Adipocyte (in vitro differentiated cells): ENCODE data around the gene SFXN2.

ENCODE experiments used
- DNase-seq: peaks from one replicate; pipeline ENCODE4 v3.0.0-alpha.2; 2015; ENCODE audit warnings: low read depth
- H3K27me3 ChIP-seq: replicated peaks from 2 replicates; pipeline ENCODE4 v1.7.0; 2013; ENCODE audit warnings: mild to moderate bottlenecking, low read length, moderate library complexity; ENCODE audit not compliant: control insufficient read depth, insufficient read depth
- H3K36me3 ChIP-seq: 2 replicates; pipeline ENCODE4 v1.7.0; 2013; ENCODE audit warnings: low read length, mild to moderate bottlenecking, moderate library complexity; ENCODE audit not compliant: control insufficient read depth, insufficient read depth, severe bottlenecking
- H3K4me1 ChIP-seq: 2 replicates; pipeline ENCODE4 v1.7.0; 2013; ENCODE audit warnings: mild to moderate bottlenecking, low read length, moderate library complexity; ENCODE audit not compliant: control insufficient read depth, insufficient read depth
- H3K4me3 ChIP-seq: 2 replicates; pipeline ENCODE4 v1.7.0; 2013; ENCODE audit warnings: mild to moderate bottlenecking, low read length, moderate library complexity
- H3K9ac ChIP-seq: 2 replicates; pipeline ENCODE4 v1.7.0; 2013; ENCODE audit warnings: mild to moderate bottlenecking, low read length, moderate library complexity
- H3K9me3 ChIP-seq: 2 replicates; pipeline ENCODE4 v1.7.0; 2013; ENCODE audit warnings: mild to moderate bottlenecking, low read length, moderate library complexity; ENCODE audit not compliant: control insufficient read depth

The SFXN2 gene

DNA sequence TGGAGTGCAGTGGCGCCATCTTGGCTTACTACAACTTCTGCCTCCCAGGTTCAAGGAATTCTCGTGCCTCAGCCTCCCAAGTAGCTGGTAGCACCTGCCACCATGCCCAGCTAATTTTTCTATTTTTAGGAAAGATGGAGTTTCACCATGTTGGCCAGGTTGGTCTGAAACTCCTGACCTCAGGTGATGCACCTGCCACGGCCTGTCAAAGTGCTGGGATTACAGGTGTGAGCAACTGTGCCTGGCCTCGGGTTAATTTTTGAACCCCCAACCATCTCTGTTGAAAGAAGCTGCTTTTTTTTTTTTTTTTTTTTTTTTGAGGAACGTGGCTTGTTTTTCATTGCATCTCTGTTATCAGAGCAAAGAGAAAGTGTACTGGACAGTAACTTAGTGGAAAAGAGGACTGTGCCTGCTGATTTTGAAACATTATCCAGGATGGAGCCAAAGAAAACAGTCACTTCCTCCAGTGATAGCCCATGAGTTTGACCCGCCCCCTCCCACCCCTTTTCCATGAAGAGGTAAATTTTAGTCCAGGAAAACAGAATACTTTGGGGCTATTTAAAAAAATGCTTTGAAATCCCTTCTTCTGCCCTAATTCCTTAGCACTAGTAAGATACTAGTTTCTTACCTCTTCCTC, 67.6 kb downstream of the SFXN2 start:
- no peaks in the 10 kb centered on the region for H3K9me3 ChIP-seq
- DNase-seq, result peak; percentile 61
- H3K4me3 ChIP-seq, result peak overlapping the region; percentile 40
- H3K27me3 ChIP-seq, result no peaks in the 10 kb centered on the region
- H3K4me1 ChIP-seq, result peaks cover 86% of the 10 kb centered on the region
- no peaks in the 10 kb centered on the region for H3K36me3 ChIP-seq
- peak overlapping the region; percentile 38 for H3K9ac ChIP-seq

DNA sequence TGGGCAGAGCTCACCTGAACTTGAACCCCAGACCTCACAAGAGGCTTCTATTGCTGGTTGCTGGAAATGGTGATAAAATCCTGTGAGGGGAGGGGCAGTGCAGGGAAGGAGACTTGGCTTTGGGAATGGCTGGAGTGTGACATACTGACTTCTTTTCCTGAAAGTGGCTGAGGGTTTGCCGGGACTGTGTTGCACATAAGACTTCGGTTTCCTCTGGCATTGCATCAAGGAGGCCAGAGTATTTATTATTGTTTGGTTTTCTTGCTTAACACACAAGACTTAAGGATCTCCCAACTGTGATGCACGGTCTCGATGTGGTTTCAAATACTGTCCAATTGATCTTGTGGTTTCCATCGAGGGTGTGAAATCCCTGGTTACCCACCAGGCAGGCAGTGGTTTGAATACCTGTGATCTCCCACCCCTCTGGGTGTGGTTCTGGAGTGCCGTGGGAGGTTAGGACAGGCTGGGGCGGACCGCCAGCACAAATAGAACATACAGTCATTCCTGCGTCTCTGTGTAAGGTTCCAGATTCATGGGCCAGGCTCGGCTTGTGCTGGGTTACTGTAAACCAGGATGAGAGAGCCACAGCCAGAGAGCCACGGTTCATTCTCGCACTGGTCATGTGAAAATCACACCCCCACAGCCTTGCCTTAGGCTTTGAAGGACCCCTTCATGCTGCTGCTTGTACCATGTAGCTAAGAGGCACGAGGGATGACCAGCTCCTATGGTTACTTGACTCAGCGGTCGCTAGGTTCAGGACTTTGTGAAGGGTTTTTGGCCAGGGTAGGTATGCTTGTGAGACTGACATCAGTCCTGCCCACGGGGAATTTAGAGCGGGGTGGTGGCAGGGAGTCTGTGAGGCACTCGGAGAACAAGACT, 68.5 kb downstream of the SFXN2 start:
- no peaks in the 10 kb centered on the region for H3K9me3 ChIP-seq
- no peaks in the 10 kb centered on the region for H3K27me3 ChIP-seq
- H3K9ac ChIP-seq, result peak overlapping the region; percentile 66
- H3K4me3 ChIP-seq, result peak overlapping the region; percentile 49
- no peaks in the 10 kb centered on the region for H3K36me3 ChIP-seq
- DNase-seq, result peak; percentile 78
- H3K4me1 ChIP-seq, result peaks cover 79% of the 10 kb centered on the region

DNA sequence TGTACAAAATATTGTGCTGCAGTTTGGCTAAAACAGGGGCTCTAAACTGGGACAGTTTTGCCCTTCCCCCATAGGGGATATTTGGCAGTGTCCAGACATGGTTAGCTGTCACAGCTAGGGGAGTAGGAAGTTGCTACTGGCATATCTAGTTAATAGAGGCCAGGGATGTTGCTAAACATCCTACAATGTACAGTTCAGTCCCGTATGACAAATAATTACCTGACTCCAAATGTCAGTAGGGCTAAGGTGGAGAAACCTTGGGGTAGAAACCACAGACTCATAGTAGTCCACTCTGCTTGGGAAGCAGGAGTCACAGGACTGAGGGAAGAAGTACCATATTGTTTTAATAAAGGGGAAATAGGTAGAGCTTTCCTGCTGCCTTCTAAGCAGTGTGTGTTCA, 69.1 kb downstream of the SFXN2 start:
- H3K9me3 ChIP-seq, result no peaks in the 10 kb centered on the region
- H3K4me3 ChIP-seq, result peak overlapping the region; percentile 49
- no peak for DNase-seq
- H3K27me3 ChIP-seq, result no peaks in the 10 kb centered on the region
- H3K9ac ChIP-seq, result peak overlapping the region; percentile 66
- peaks cover 72% of the 10 kb centered on the region for H3K4me1 ChIP-seq
- H3K36me3 ChIP-seq, result no peaks in the 10 kb centered on the region

DNA sequence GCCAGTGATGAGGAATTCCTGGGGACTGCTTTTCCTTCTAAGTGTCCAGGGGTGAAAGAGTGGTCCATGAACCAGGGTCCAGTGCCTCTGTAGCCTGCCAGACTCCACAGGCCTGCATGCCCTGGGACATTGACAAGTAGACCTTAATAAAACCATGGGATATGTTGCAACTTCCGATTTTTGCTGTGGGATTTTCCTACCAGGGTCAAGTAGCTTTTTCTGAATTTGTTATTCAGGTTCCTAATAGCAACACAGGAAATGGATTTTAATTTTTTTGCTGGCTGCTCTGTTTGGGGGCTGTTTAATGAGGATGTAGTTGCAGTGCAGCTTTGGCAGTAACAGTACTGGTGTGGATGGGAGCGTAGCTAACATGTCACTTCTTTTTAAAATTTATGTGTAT, 71.4 kb downstream of the SFXN2 start:
- no peaks in the 10 kb centered on the region for H3K27me3 ChIP-seq
- no peak overlapping the region for H3K9ac ChIP-seq
- H3K9me3 ChIP-seq, result no peaks in the 10 kb centered on the region
- no peaks in the 10 kb centered on the region for H3K36me3 ChIP-seq
- no peak for DNase-seq
- H3K4me3 ChIP-seq, result no peak overlapping the region
- H3K4me1 ChIP-seq, result peaks cover 49% of the 10 kb centered on the region

DNA sequence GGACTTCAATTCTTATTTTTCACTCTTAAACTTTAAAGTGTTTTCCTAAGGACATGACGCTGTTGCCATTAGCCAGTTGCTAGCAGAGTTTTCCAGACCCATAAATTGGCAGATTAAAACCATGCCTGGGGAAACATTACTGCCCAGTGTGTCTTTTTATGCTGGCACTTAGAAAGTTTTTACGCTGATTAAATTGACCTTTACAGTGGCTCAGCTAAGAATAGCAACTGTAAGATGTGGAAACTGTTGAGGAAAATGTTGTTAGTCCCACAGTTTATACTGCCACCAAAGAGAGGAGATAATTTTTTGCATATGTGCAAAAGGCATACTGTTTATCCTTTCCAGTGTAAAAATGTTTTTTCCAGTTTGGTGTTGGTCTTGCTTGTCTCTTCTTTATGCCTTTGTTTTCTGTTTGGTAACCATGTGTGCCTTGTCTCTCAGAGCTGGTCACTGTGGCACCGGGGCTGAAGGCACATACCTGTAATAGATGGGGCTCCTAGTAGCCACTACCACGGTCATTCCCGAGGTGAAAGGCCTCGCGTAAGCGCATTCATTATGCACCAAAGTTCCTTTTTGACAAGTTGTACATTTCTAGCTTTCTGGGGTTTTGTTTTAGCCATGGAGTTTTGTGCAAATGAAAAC, 77.4 kb downstream of the SFXN2 start:
- peaks cover 36% of the 10 kb centered on the region for H3K4me1 ChIP-seq
- no peak overlapping the region for H3K4me3 ChIP-seq
- H3K36me3 ChIP-seq, result peaks cover 6% of the 10 kb centered on the region
- H3K27me3 ChIP-seq, result no peaks in the 10 kb centered on the region
- DNase-seq, result peak; percentile 49
- peak overlapping the region; percentile 24 for H3K9ac ChIP-seq
- H3K9me3 ChIP-seq, result no peaks in the 10 kb centered on the region
